Adrenal gland (tissue), 12 donors: Measurements from ENCODE around the gene MYH13. TPM values are rescaled to one million over a fixed set of nuclear protein-coding genes. Genes with fewer than 3 reads are reported as not detected.

Experiments
- DNase-seq, 7 donors: peaks; one replicate each; pipeline ENCODE4 v3.0.0-alpha.2; 2019 to 2020
- H3K27ac ChIP-seq, 5 donors: fragments of 200-600 bp; sonication (generic) in 4 of 5; 1 replicate in 3 of 5; 2 replicates in 2 of 5; pipeline versions ENCODE4 v1.5.1 to v1.8.0; 2016 to 2020; ENCODE audit warnings: mild to moderate bottlenecking in 1 of 5
- H3K27me3 ChIP-seq: fragments of 200-600 bp; 2 replicates; pipeline ENCODE4 v1.8.0; 2021
- H3K36me3 ChIP-seq, 2 donors: fragments of 200-600 bp; replicated peaks in 1 of 2; 1 replicate in 1 of 2; 2 replicates in 1 of 2; pipeline versions ENCODE4 v1.5.1 to v1.8.0; 2018 to 2022
- H3K4me1 ChIP-seq, 2 donors: fragments of 200-600 bp; replicated peaks in 1 of 2; 1 replicate in 1 of 2; 2 replicates in 1 of 2; pipeline versions ENCODE4 v1.5.1 to v1.8.0; 2018 to 2021
- H3K4me3 ChIP-seq, 4 donors: fragments of 200-600 bp; sonication (generic) in 3 of 4; one replicate each; pipeline ENCODE4 v1.5.1; 2016 to 2018
- H3K9me3 ChIP-seq, 3 donors: fragments of 200-600 bp; sonication (generic) in 1 of 3; replicated peaks in 1 of 3; 1 replicate in 2 of 3; 2 replicates in 1 of 3; pipeline versions ENCODE4 v1.5.1 to v1.8.0; 2016 to 2021
- CTCF ChIP-seq, 6 experiments: fragments of 450-650 bp in 4 of 6; fragments of 200-600 bp in 2 of 6; sonication (generic) in 1 of 6; IDR thresholded peaks; 1 replicate in 5 of 6; 2 replicates in 1 of 6; pipeline versions ENCODE4 v1.5.1 to v1.8.0; 2016 to 2021; ENCODE audit warnings: antibody characterized with exemption in 6 of 6, mild to moderate bottlenecking in 2 of 6, moderate library complexity in 1 of 6
- POLR2A ChIP-seq, 2 donors: fragments of 450-650 bp; IDR thresholded peaks; one replicate each; pipeline ENCODE4 v1.6.1; 2017; ENCODE audit warnings: antibody characterized with exemption in 2 of 2, mild to moderate bottlenecking in 2 of 2, moderate library complexity in 1 of 2
- WGBS, 4 donors: extraction: QIAGEN DNeasy Blood & Tissue Kit in 2 of 4; methylation state at CpG; one replicate each; pipeline versions ENCODE4 v1.1.5 to v1.1.7; 2013 to 2017; 5-methylcytosine and 5-hydroxymethylcytosine counted together
- intact Hi-C, 2 donors: fragments of 100-400 bp; cut with DNase I; formaldehyde crosslinking; loops; one replicate each; pipeline versions ENCODE4 v1.14.1 to v1.15.0; 2022 to 2023
- polyA plus RNA-seq, 3 donors: library from polyadenylated mRNA; stranded (reverse); fragments of 200-250 nt in 2 of 3; fragments of 350-450 nt in 1 of 3; fragmentation: Illumina TruSeq in 1 of 3; extraction: RNeasy Lipid Tissue Mini Kit (QIAGEN cat#74804) in 1 of 3; gene quantifications; one replicate each; pipeline ENCODE4 v1.2.3, GENCODE V29; 2013 to 2014
- total RNA-seq, 9 donors: library from RNA; depleted of rRNA in 4 of 9; stranded (reverse); fragments of >200 nt in 4 of 9; fragments of 120-200 nt in 1 of 9; fragmentation: NEBNext Ultra II Directional in 1 of 9; extraction: Animal tissue kit (Norgen Biotek cat#: 25700) in 1 of 9; gene quantifications; one replicate each; pipeline versions ENCODE4 v1.1.0 to v1.2.4, GENCODE V29; 2013 to 2023
- donor health status: healthy with polysubstance abuse.
- donor health status: Bipolar disorder and iron deficiency.
- donor health status: DM: yes; HTN: yes; CAD: no.
- donor health status: DM: no; HTN: no; CAD: no.
- donor health status: DM: no; HTN: no; CAD: no.
- donor health status: DM: yes; HTN: yes; CAD: no.

Gene MYH13
- total and polyA plus RNA-seq, 12 donors, result not detected

GRCh38 chr17:10368561-10368960 is 4.2 kb downstream of the MYH13 start:
- TF ChIP-seq CTCF (IDR thresholded peaks at IDR 0.05), result no peak
- TF ChIP-seq POLR2A (IDR thresholded peaks at IDR 0.05), result no peak
- 74 to 79% (median 78%) methylated on average over 3 of the region's 3 CpGs for WGBS, 4 donors
- Histone ChIP-seq H3K27ac (no peak overlapping the region), H3K4me1 (no peaks in the 10 kb centered on the region), H3K27me3 (no peaks in the 10 kb centered on the region), H3K36me3 (no peaks in the 10 kb centered on the region), H3K9me3 (no peaks in the 10 kb centered on the region), H3K4me3 (no peak overlapping the region)
- intact Hi-C loops, result no loop called here
- DNase-seq, result no peak

GRCh38 chr17:10360578-10360977 is 12.2 kb downstream of the MYH13 start:
- TF ChIP-seq CTCF (IDR thresholded peaks at IDR 0.05) (no peak), POLR2A (IDR thresholded peaks at IDR 0.05) (no peak)
- DNase-seq, result no peak
- intact Hi-C loops, result no loop called here
- H3K9me3 ChIP-seq, result no peaks in the 10 kb centered on the region
- H3K4me3 ChIP-seq, result no peak overlapping the region
- H3K36me3 ChIP-seq, result no peaks in the 10 kb centered on the region
- no peaks in the 10 kb centered on the region for H3K27me3 ChIP-seq
- H3K4me1 ChIP-seq, result no peaks in the 10 kb centered on the region
- H3K27ac ChIP-seq, result no peak overlapping the region

- 9 to 35% (median 15%) methylated on average over 2 to 4 of the region's 4 CpGs for WGBS, 4 donors
- Histone ChIP-seq H3K9me3 (no peaks in the 10 kb centered on the region), H3K27me3 (no peaks in the 10 kb centered on the region), H3K27ac (no peak overlapping the region), H3K4me1 (no peaks in the 10 kb centered on the region), H3K36me3 (no peaks in the 10 kb centered on the region), H3K4me3 (no peak overlapping the region)
- intact Hi-C loops, result no loop called here
- TF ChIP-seq CTCF (IDR thresholded peaks at IDR 0.05) (peak in 5 of 6 experiments; percentile 12 to 25 (median 19)), POLR2A (IDR thresholded peaks at IDR 0.05) (no peak)
- peak in 2 of 7 donors; percentile 6 to 21 for DNase-seq
Measured at GRCh38 chr17:10357768-10358167, 15.0 kb downstream of the MYH13 start.

GRCh38 chr17:10354651-10355050 is 18.2 kb downstream of the MYH13 start:
- Histone ChIP-seq H3K4me1 (no peaks in the 10 kb centered on the region), H3K36me3 (no peaks in the 10 kb centered on the region), H3K27me3 (no peaks in the 10 kb centered on the region), H3K27ac (no peak overlapping the region), H3K4me3 (no peak overlapping the region), H3K9me3 (no peaks in the 10 kb centered on the region)
- WGBS, 4 donors, result 62 to 70% (median 66%) methylated on average over 9 of the region's 9 CpGs
- TF ChIP-seq POLR2A (IDR thresholded peaks at IDR 0.05) (no peak), CTCF (IDR thresholded peaks at IDR 0.05) (no peak)
- no peak for DNase-seq
- intact Hi-C loops, result no loop called here
